Gastroesophageal sphincter (tissue), 3 donors: ENCODE data around the gene ARPC5.

ENCODE experiments used
- CTCF ChIP-seq, 4 experiments: fragments of 200-600 bp in 2 of 4; fragments of 450-650 bp in 2 of 4; sonication (generic) in 1 of 4; IDR thresholded peaks; one replicate each; pipeline ENCODE4 v1.5.1; 2017 to 2019; ENCODE audit warnings: antibody characterized with exemption in 4 of 4, mild to moderate bottlenecking in 2 of 4, moderate library complexity in 2 of 4
- POLR2A ChIP-seq, 2 donors: fragments of 450-650 bp; IDR thresholded peaks; one replicate each; pipeline ENCODE4 v1.6.1; 2017; ENCODE audit warnings: antibody characterized with exemption in 2 of 2, mild to moderate bottlenecking in 2 of 2, moderate library complexity in 1 of 2
- POLR2AphosphoS5 ChIP-seq: sonication (generic); formaldehyde crosslinking; IDR thresholded peaks from one replicate; pipeline ENCODE4 v1.6.1; 2017; ENCODE audit warnings: antibody characterized with exemption

GRCh38 chr1:183612407-183612806 lies 23.2 kb downstream of the ARPC5 start:
- no peak for TF ChIP-seq POLR2A (IDR thresholded peaks at IDR 0.05)
- no peak for TF ChIP-seq CTCF (IDR thresholded peaks at IDR 0.05)
- no peak for TF ChIP-seq POLR2AphosphoS5
